Stimulated activated CD8-positive, alpha-beta memory T cell treated with anti-CD3 and anti-CD28 coated beads, Interleukin-12 subunit alpha, Interleukin-12 subunit beta, amount 100 ng/mL, for 4 hours (primary cell): Measurements from ENCODE around the gene CHI3L1.

ENCODE experiments used
- DNase-seq: peaks from one replicate; pipeline ENCODE4 v3.0.0-alpha.2; 2020; ENCODE audit warnings: low read depth

The CHI3L1 gene

DNA sequence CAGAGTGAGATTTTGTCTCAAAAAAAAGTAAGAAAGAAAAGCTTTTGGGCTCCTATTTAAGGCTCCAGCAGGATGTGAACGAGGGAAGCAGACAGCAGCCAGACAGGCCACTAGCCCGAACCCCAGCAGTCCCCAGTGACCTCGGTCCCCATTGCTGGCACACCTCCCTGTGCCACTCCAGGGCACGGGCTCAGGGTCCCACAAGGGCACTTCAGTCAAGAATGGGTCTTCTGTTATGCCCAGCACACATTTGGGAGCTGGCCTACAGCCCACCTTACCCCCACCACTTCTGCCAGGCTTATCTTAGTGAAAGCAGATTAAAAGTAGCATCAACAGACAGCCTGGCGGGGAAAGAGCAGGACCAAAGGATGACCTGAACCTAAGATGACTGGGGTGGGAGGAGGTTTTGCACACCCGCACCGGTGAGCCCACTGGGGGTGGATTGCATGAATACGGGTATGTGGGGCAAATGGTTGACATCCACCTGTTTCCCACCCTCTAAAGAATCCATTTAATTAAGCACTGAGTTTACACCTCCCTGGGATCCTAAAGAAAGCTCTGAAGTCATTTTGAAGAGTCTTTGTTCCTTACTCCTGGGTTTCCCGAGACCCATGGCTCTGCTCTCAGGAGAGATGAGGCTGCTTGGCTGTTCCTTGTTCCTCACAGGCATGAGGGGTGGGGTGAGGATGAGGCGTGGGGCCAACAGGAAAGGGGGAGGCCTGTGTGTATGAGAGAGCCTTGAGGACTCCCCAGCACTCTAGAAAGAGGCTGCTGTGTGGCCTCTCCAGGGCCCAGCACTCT, 4.7 kb downstream of the CHI3L1 start:
- no peak for DNase-seq

- no peak for DNase-seq
Observed at GRCh38 chr1:203180611-203181330, 5.7 kb downstream of the CHI3L1 start.

DNA sequence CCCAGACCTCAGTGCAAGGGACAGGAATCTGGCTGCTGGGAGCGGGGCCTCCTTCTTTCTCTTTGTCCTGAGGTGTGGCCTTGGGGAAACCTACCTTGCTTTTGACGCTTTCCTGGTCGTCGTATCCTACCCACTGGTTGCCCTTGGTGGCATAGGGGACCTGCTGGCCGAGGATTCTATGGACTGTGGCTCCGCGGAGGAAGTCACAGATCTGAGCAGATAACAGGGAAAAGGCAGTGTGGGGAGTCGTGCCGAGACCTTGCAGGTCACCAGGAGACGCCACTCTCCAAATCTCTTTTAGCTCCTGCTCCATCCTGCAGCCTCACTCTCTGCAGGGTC, 6.9 kb downstream of the CHI3L1 start:
- no peak for DNase-seq

DNA sequence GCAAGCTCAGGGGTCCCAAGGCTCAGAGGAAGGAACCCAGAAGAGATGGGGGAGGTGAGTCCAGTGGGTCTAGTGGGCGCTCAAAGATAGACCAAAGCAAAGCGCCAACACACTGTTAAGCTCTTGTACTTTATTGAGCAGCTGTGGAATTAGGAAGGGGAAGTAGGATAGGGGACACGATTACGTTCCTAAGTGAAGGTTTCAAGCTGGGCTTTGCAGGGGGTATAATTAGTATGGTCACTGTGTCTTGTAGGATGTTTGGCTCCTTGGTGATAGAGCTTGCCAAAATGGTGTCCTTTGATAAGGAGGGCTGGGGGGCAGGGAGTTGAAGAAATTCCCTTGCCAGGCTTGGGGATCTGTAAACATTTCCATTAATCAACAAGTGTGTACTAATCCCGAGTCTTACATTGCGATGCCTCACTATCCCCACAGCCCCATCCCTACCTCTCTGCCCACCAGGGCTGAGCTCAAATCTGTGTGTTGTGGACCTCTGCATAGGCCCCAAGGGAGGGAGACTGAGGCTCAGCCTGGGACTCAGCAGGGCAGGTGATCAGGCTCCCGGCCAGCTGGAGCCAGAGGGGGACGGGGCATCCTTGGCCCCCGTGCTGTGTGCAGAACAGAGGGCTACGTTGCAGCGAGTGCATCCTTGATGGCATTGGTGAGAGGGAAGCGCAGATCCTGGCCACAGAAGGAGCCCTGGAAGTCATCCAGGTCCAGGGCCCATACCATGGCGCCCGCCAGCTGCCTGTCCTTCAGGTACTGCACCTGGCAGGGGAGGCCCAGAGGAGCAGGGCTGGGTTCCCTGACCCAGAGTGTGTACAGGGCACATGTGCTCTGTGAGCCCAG, 7.5 kb downstream of the CHI3L1 start:
- DNase-seq, result no peak

DNA sequence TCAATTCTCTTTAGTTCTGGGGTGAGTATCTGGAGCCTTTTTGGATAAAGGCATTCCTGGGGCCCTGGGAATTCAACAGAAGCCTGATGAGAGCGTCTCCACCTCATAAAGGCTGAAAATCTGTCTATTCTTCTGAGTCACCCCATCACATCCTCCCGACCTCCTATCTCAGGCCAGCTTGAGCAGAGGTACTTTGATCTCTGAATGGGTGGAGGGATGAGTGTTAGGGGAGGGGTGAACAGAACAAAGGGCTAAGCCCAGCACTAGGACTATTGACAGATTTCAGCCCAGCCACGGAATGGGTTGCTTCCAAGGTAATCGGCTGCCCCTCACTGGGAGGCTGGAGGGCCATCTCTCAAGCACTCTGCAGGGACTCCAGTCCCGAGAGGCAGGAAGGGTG, 8.4 kb downstream of the CHI3L1 start:
- no peak for DNase-seq

DNA sequence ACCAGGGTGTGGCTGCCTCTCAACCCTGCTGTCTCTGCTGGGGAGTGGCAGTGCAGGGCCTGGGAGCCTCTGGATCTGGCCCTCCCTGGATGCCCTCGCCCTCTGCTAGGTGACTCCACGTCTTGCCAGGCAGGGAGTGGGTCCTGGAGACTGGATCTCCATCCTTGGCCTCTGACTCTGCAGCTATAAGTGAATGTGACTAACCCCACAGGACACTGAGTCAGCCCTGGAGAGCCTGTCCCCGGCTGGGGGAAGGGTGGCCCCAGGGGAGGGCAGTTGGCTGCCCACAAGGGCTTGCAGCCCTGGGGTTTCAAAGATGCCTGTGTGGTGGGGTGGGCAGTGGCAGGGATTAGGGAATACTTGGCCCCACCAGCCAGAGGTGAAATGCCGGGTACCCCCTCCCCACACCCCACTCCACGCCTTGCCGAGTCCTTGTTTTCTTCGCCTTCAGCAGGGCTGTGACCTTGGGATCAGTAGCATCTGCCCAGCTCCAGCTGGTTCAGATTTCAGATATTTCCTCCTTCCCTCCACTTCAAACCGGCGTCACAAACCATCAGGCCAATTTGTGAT, 8.9 kb downstream of the CHI3L1 start:
- DNase-seq, result no peak

GRCh38 chr1:203177036-203177405, 9.5 kb downstream of the CHI3L1 start:
- no peak for DNase-seq

GRCh38 chr1:203176273-203177035, 10.1 kb downstream of the CHI3L1 start:
- no peak for DNase-seq

- DNase-seq, result no peak
Observed at GRCh38 chr1:203175827-203176241, 10.7 kb downstream of the CHI3L1 start.

GRCh38 chr1:203175237-203175826, 11.2 kb downstream of the CHI3L1 start, which contains the start of gene MYBPH:
Gene MYBPH (minus strand): TSS chr1:203175826. CDS start chr1:203175755, 71 bp downstream.
- no peak for DNase-seq

DNA sequence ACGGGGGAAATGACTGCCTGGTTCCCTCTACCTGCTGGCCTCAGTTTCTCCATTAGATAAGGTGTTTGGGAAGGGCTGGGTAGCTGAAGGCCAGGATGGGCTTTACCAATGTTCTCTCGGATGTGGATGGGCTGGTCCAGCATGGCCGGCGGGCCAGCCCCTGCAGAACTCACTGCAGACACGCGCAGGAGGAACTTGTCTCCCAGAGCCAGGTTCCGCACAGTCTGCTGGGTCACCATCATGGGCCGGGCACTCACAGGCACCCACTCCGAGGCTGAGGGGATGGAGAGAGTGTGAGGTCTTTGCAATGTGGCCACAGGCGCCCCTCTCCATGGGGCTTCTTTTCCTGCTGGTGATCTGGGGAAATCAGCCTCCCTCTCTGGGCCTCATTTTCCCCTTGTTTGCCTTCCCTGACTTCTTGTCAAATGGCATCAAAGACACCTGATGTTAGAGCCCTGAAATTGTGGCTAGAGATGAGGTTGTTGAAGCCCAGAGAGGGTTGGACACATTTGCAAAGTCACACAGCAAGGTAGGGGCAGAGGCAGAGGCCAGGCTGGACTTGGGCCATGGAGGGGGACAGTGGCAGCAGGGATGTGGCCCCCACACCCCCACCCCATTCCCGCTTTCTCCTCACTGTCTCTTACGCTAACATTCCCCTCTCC, 12.0 kb downstream of the CHI3L1 start:
- DNase-seq, result no peak

DNA sequence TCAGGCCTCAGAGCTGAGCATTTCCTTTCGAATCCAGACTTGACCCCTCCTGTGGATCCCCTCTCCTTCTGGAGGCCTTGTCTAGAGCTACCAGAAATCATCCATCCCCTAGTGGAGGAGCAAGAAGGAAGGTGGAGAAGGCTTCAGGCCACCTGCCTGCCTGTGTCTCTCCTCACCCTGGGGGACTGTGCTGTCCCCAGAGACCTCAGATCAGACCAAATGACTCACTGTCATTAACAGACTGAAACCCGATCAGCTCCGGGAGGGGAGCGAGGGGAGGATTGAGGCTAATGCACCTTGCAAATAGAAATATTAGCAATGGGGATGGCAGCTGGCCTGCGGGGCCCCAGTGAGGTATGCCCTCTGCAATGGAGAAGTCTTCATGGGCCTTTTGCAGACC, 12.9 kb downstream of the CHI3L1 start:
- DNase-seq, result no peak

DNA sequence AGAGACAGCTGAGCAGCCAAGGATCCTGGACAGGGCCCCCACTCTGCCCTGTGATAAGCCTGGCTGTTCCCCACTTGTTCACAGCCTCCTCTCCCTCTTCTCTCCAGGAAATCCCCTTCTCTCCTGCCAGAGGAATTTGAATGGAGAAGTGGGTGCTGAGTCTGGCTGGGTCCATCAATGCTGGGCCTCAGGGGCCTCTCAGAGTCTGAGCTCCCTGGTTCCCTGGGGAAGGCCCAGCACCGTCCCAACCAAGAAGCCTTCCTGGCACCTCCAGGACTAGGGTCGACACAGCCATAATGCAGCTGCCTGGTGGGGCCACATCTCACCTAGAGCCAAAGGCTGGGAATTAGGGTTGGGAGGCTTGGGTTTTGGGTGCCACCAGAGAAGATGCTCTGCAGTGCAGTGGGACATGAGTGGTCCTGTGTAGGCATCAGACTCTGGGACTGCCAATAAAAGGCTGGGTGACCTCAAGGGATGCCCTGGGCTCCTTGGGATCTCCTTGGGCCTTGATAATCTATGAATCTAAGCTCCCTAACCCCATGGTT, 13.4 kb downstream of the CHI3L1 start:
- DNase-seq, result no peak

DNA sequence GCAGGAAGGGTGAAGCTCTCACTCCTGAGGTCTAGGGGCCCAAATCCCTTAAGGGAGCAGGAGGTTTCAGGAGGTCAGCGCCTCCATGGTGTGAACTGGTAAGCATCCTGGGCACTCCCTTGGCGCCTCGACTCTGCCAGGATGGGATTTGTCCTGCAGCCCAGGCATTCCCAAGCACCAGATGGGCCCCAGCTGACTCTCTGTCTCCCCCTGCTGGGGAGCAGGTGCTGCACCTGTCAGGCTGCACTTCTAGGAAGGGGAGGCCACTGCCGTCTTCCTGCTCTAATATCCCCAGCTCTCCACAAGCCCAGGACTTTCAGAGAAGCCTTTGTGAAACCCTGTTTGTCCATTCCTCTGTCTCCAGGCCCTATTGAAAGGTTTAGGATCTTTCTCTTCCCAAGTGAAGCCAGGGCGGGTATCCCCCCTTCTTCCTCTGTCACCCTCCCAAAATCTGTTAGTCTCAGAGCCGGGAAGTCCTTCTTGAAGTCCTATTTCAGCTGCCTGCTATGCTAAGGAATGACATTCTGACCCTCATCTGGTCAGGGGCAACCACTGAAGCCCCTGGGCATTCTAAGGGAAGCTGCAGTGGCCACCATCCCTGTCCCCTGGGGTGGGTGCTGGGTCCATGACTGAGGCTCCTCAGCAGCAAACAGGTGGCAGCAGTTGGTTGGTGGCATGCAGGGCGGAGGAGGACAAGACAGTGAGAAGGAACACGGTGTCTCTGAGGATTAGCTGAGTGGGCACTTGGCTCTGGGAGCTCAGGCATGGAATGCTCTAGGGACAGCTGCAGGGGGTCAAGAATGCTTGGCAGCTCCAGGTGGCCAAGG, 14.1 kb downstream of the CHI3L1 start:
- no peak for DNase-seq

- DNase-seq, result no peak
Observed at GRCh38 chr1:203171341-203172183, 14.9 kb downstream of the CHI3L1 start.

GRCh38 chr1:203170625-203171330, 15.7 kb downstream of the CHI3L1 start:
- no peak for DNase-seq

DNA sequence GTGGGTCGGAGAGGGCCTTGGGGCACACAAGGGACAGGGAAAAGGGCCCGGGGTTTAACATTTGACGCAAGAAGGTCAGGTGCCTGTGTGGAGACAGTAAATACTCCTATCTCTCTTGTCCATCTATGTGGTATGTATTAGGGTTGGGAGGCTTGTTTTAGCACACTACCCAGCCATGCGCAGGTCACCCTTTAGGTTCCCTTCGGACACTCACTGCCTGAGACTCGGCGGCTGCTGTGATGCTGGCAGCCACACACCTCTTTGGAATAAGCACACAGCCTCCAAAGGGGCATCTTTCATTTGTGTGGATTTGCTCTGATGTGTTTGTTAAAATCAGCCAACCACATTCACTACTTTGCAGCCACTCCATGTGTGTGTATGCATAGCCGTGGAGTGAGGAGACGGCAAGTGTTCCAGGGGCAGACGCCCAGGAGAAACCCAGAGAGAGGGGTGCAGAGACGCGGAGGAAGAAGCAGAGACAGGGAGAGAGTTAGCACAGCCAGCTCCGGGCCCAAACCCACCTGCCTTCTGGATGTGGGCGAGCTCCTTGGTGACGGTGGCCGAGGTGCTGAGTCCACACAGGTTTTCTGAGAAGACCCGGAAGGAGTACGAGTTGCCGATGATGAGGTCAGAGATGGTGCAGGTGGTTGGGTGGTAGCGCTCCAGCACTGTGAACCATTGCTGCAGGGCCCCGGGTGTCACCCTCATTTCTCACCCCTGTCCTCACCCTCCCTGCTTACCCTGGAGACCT, 16.6 kb downstream of the CHI3L1 start:
- no peak for DNase-seq
